HCT116 (cell line): ENCODE data around the gene RPS6KL1. TPM values are rescaled to one million over a fixed set of nuclear protein-coding genes. Genes with fewer than 3 reads are reported as not detected.

Source experiments
- ATAC-seq: fragments of 200-7000 bp; cut with Tn5 transposase; 2 replicates; pipeline ENCODE4 v1.9.1; 2020; ENCODE audit warnings: mild to moderate bottlenecking, moderate library complexity
- BruUV-seq: library from RNA; stranded (reverse); fragments of 400-500 nt; replicated peaks from 2 replicates; lab custom pipeline; 2021; lab: Mats Ljungman, UMichigan
- CTCF ChIA-PET: fragments of 300-600 bp; sonication (Branson Sonifier 250); formaldehyde crosslinking; loops from one replicate; lab custom pipeline; 2021; ENCODE audit warnings: antibody characterized with exemption; lab: Charles Lee
- POLR2A ChIA-PET: fragments of 300-600, 350-600 bp; sonication (Branson Sonifier 250); formaldehyde crosslinking; loops from one replicate; lab custom pipeline; 2021; ENCODE audit warnings: antibody characterized with exemption; lab: Charles Lee
- RAD21 ChIA-PET, 2 experiments: fragments of 300-600 bp; sonication (Branson Sonifier 250); formaldehyde crosslinking; loops; one replicate each; lab custom pipeline; 2023; ENCODE audit warnings: low total read pairs in 2 of 2; ENCODE audit not compliant: uncharacterized antibody in 2 of 2, unreplicated experiment in 2 of 2, low non-redundant PET in 1 of 2; lab: Charles Lee
- DNase-seq: peaks from one replicate; pipeline ENCODE4 v3.0.0-alpha.2; 2010; ENCODE audit warnings: low read depth, low spot score
- H2AFZ ChIP-seq: fragments of 200-600 bp; shearing (Covaris generic), sonication (generic); 2 replicates; pipeline ENCODE4 v1.6.1; 2017; ENCODE audit warnings: low read depth, mixed run types, mixed read lengths, antibody characterized with exemption, low read length; ENCODE audit not compliant: poor library complexity, severe bottlenecking
- H3K27ac ChIP-seq: 2 replicates; pipeline ENCODE4 v1.5.1; 2012; ENCODE audit warnings: low read depth, low read length
- H3K27me3 ChIP-seq: fragments of 200-600 bp; sonication (generic); 2 replicates; pipeline ENCODE4 v1.6.1; 2016; ENCODE audit warnings: mixed run types, low read length, mixed read lengths; ENCODE audit not compliant: insufficient read depth
- H3K36me3 ChIP-seq, 2 experiments: fragments of 200-500 bp in 1 of 2; fragments of 200-600 bp in 1 of 2; sonication (Bioruptor generic) in 1 of 2; sonication (generic) in 1 of 2; 2 replicates each; pipeline versions ENCODE4 v1.5.1 to v1.6.1; 2014 to 2016; ENCODE audit warnings: low read length in 2 of 2, inconsistent platforms in 1 of 2, mixed read lengths in 1 of 2, mixed run types in 1 of 2; ENCODE audit not compliant: insufficient read depth in 2 of 2, control insufficient read depth in 1 of 2
- H3K4me1 ChIP-seq, 2 experiments: fragments of 200-600 bp in 1 of 2; sonication (generic) in 1 of 2; 2 replicates each; pipeline versions ENCODE4 v1.5.1 to v1.6.1; 2012 to 2017; ENCODE audit warnings: low read length in 2 of 2, inconsistent platforms in 1 of 2, mild to moderate bottlenecking in 1 of 2, mixed read lengths in 1 of 2, mixed run types in 1 of 2, moderate library complexity in 1 of 2; ENCODE audit not compliant: insufficient read depth in 2 of 2, control insufficient read depth in 1 of 2
- H3K4me2 ChIP-seq: fragments of 200-600 bp; sonication (generic); 2 replicates; pipeline ENCODE4 v1.6.1; 2017; ENCODE audit warnings: mixed run types, low read length, mixed read lengths
- H3K4me3 ChIP-seq, 2 experiments: fragments of 200-600 bp in 1 of 2; sonication (generic) in 1 of 2; replicated peaks in 1 of 2; 2 replicates each; pipeline ENCODE4 v1.5.1; 2011 to 2016; ENCODE audit warnings: low read length in 2 of 2, control low read depth in 1 of 2, low read depth in 1 of 2, mild to moderate bottlenecking in 1 of 2, mixed read lengths in 1 of 2, mixed run types in 1 of 2
- H3K79me2 ChIP-seq: fragments of 200-600 bp; sonication (generic); 2 replicates; pipeline ENCODE4 v1.6.1; 2017; ENCODE audit warnings: mild to moderate bottlenecking, mixed run types, low read length, moderate library complexity, mixed read lengths; ENCODE audit not compliant: insufficient read depth
- H3K9ac ChIP-seq: fragments of 200-600 bp; sonication (generic); 2 replicates; pipeline ENCODE4 v1.6.1; 2016; ENCODE audit warnings: low read length, mixed read lengths
- H3K9me2 ChIP-seq: fragments of 200-600 bp; sonication (generic), shearing (Covaris generic); 2 replicates; pipeline ENCODE4 v1.6.1; 2017; ENCODE audit warnings: mixed run types, mild to moderate bottlenecking, moderate library complexity; ENCODE audit not compliant: insufficient read depth
- H3K9me3 ChIP-seq, 2 experiments: fragments of 200-500 bp in 1 of 2; fragments of 200-600 bp in 1 of 2; sonication (Bioruptor generic) in 1 of 2; sonication (generic) in 1 of 2; 2 replicates each; pipeline ENCODE4 v1.6.1; 2014 to 2017; ENCODE audit warnings: low read length in 2 of 2, mixed read lengths in 2 of 2, inconsistent platforms in 1 of 2, low read depth in 1 of 2, mild to moderate bottlenecking in 1 of 2, mixed run types in 1 of 2, moderate library complexity in 1 of 2; ENCODE audit not compliant: control insufficient read depth in 1 of 2, insufficient read depth in 1 of 2
- H4K20me1 ChIP-seq: fragments of 200-600 bp; sonication (generic), shearing (Covaris generic); 2 replicates; pipeline ENCODE4 v1.6.1; 2017; ENCODE audit warnings: mixed run types, mild to moderate bottlenecking, moderate library complexity; ENCODE audit not compliant: insufficient read depth
- CBX3 ChIP-seq: IDR thresholded peaks from 2 replicates; pipeline ENCODE4 v1.6.1; 2012; ENCODE audit warnings: low read depth
- CTCF ChIP-seq, 3 experiments: fragments of 200-600 bp in 1 of 3; sonication (generic) in 1 of 3; IDR thresholded peaks in 2 of 3; conservative IDR thresholded peaks in 1 of 3; 2 replicates each; pipeline ENCODE4 v1.5.1; 2012 to 2017; ENCODE audit warnings: low read depth in 2 of 3, low read length in 2 of 3, antibody characterized with exemption in 1 of 3, borderline replicate concordance in 1 of 3, control low read depth in 1 of 3, mild to moderate bottlenecking in 1 of 3, mixed read lengths in 1 of 3, mixed run types in 1 of 3, moderate library complexity in 1 of 3; ENCODE audit not compliant: insufficient read depth in 1 of 3
- ELF1 ChIP-seq: IDR thresholded peaks from 2 replicates; pipeline ENCODE4 v1.6.1; 2012; ENCODE audit warnings: low read depth, borderline replicate concordance
- FOSL1 ChIP-seq: IDR thresholded peaks from 2 replicates; pipeline ENCODE4 v1.6.1; 2012; ENCODE audit warnings: low read depth
- JUND ChIP-seq: IDR thresholded peaks from 2 replicates; pipeline ENCODE4 v1.6.1; 2012
- POLR2A ChIP-seq: IDR thresholded peaks from 2 replicates; pipeline ENCODE4 v1.7.0; 2011; ENCODE audit warnings: borderline replicate concordance; ENCODE audit not compliant: insufficient read depth, insufficient read length; ENCODE audit errors: extremely low read depth
- POLR2AphosphoS5 ChIP-seq: IDR thresholded peaks from 2 replicates; pipeline ENCODE4 v1.6.1; 2011; ENCODE audit warnings: mild to moderate bottlenecking, low read depth, low read length, moderate library complexity
- RAD21 ChIP-seq: IDR thresholded peaks from 2 replicates; pipeline ENCODE4 v1.6.1; 2012; ENCODE audit warnings: low read depth, mild to moderate bottlenecking
- SIN3A ChIP-seq: IDR thresholded peaks from 2 replicates; pipeline ENCODE4 v1.6.1; 2012; ENCODE audit warnings: low read depth
- TCF7L2 ChIP-seq: IDR thresholded peaks from 2 replicates; pipeline ENCODE4 v1.7.0; 2011; ENCODE audit warnings: borderline replicate concordance, inconsistent platforms; ENCODE audit not compliant: insufficient read depth, insufficient read length; ENCODE audit errors: extremely low read depth
- ZFX ChIP-seq: fragments of 450-650 bp; IDR thresholded peaks from 2 replicates; pipeline ENCODE4 v1.6.1; 2017
- ZNF274 ChIP-seq: fragments of 200-500 bp; sonication (Bioruptor generic); IDR thresholded peaks from 2 replicates; pipeline ENCODE4 v1.6.1; 2014; ENCODE audit warnings: mild to moderate bottlenecking, low read depth, low read length, inconsistent platforms
- intact Hi-C: fragments of 100-400 bp; cut with micrococcal nuclease; formaldehyde crosslinking; loops from 2 replicates; pipeline ENCODE4 v1.10.0; 2022
- total RNA-seq: library from RNA; stranded (reverse); gene quantifications from one replicate; pipeline ENCODE4 v1.2.1, GENCODE V29; 2021; ENCODE audit not compliant: unreplicated experiment
- TF ChIP-seq, protein P1 (sequence below): IDR thresholded peaks from 2 replicates; pipeline ENCODE4 v1.6.1; 2012
- TF ChIP-seq, protein P2 (sequence below): IDR thresholded peaks from 2 replicates; pipeline ENCODE4 v1.6.1; 2011; ENCODE audit warnings: mild to moderate bottlenecking, low read length, moderate library complexity; ENCODE audit not compliant: insufficient replicate concordance; ENCODE audit errors: extremely low read depth

The RPS6KL1 gene
- total RNA-seq, 1 experiment from 2014 or later = 6.7 TPM

- no peaks in the 10 kb centered on the region for H3K9me2 ChIP-seq
- H4K20me1 ChIP-seq = no peaks in the 10 kb centered on the region
- H3K4me3 ChIP-seq = no peak overlapping the region
- POLR2A ChIA-PET = no interaction called here
- DNase-seq (no peak), ATAC-seq (peak; percentile 33; the same call in 1 of the 2 replicates)
- no peak overlapping the region for H3K4me2 ChIP-seq
- H3K4me1 ChIP-seq = peaks cover 12 to 22% of the 10 kb centered on the region in 2 experiments; a peak in 3 of 4 replicates
- no peaks in the 10 kb centered on the region for H3K27me3 ChIP-seq
- no peaks in the 10 kb centered on the region for H3K9me3 ChIP-seq
- RAD21 ChIA-PET = interaction anchor here (2.3 to 2.6 kb wide), 2 partner anchors 46 kb away, joined by 12 to 13 read pairs; no protein-coding TSS in a partner anchor
- intact Hi-C loops = no loop called here
- CTCF ChIA-PET = interaction anchor here (2.2 to 5.5 kb wide), 3 partner anchors 16 to 46 kb away, joined by 8 to 94 read pairs (median 13); partner anchors contain the start of gene RPS6KL1
- peaks cover 6 to 11% of the 10 kb centered on the region in 2 experiments; a peak in 3 of 4 replicates for H3K36me3 ChIP-seq
- H2AFZ ChIP-seq = no peak overlapping the region
- H3K9ac ChIP-seq = no peak overlapping the region
- BruUV-seq = no TSS peak
- H3K27ac ChIP-seq = no peak overlapping the region
- TF ChIP-seq CTCF (IDR thresholded peaks at IDR 0.05 in 2 of 3, conservative IDR thresholded peaks at IDR 0.05 in 1 of 3; ENCODE audit: borderline replicate concordance in 1 of 3, insufficient read depth in 1 of 3, low read depth in 2 of 3, low read length in 2 of 3) = peak in 2 of 3 experiments; percentile 36 to 39; a peak in 4 of 6 replicates
- TF ChIP-seq FOSL1 = no peak
- TF ChIP-seq ZNF274 = no peak
- no peaks in the 10 kb centered on the region for H3K79me2 ChIP-seq
These were observed 16.0 kb downstream of the RPS6KL1 start for GRCh38 chr14:74906925-74907521.

- H3K79me2 ChIP-seq = no peaks in the 10 kb centered on the region
- RAD21 ChIA-PET = interaction anchor here (0.7 to 2.6 kb wide), 4 partner anchors 44 to 297 kb away, joined by 4 to 13 read pairs (median 8); no protein-coding TSS in a partner anchor
- POLR2A ChIA-PET = interaction anchor here (1.0 to 1.3 kb wide), 2 partner anchors 297 to 377 kb away, joined by 3 to 4 read pairs; no protein-coding TSS in a partner anchor
- no peaks in the 10 kb centered on the region for H3K9me3 ChIP-seq
- H3K9ac ChIP-seq = no peak overlapping the region
- no TSS peak for BruUV-seq
- peak; percentile 28 for DNase-seq
- no peak overlapping the region for H2AFZ ChIP-seq
- no peak overlapping the region for H3K4me3 ChIP-seq
- peaks cover 18 to 22% of the 10 kb centered on the region in 2 experiments for H3K36me3 ChIP-seq
- no peak overlapping the region for H3K4me2 ChIP-seq
- CTCF ChIA-PET = interaction anchor here (0.6 to 5.5 kb wide), 18 partner anchors 12 to 400 kb away, joined by 3 to 94 read pairs (median 4); partner anchors contain the start of gene RPS6KL1
- H3K4me1 ChIP-seq = peaks cover 4 to 9% of the 10 kb centered on the region in 2 experiments; a peak in 2 of 4 replicates
- H4K20me1 ChIP-seq = no peaks in the 10 kb centered on the region
- peak; percentile 68 for ATAC-seq
- intact Hi-C loops = loop anchor here (1.0 to 2.0 kb wide), 2 partner anchors 44 to 297 kb away; no protein-coding TSS in a partner anchor
- H3K9me2 ChIP-seq = no peaks in the 10 kb centered on the region
- H3K27ac ChIP-seq = no peak overlapping the region
- no peaks in the 10 kb centered on the region for H3K27me3 ChIP-seq
- no peak for TF ChIP-seq TCF7L2
- peak; percentile 32; the same call in 1 of the 2 replicates for TF ChIP-seq POLR2AphosphoS5
- TF ChIP-seq SIN3A = no peak
- TF ChIP-seq ZFX = peak; percentile 13; the same call in 1 of the 2 replicates
- no peak for TF ChIP-seq POLR2A
- TF ChIP-seq CBX3 = no peak
- TF ChIP-seq JUND = no peak
- TF ChIP-seq, protein P1, sequence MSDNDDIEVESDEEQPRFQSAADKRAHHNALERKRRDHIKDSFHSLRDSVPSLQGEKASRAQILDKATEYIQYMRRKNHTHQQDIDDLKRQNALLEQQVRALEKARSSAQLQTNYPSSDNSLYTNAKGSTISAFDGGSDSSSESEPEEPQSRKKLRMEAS = peak; percentile 81
- TF ChIP-seq ELF1 = no peak
- TF ChIP-seq, protein P2, sequence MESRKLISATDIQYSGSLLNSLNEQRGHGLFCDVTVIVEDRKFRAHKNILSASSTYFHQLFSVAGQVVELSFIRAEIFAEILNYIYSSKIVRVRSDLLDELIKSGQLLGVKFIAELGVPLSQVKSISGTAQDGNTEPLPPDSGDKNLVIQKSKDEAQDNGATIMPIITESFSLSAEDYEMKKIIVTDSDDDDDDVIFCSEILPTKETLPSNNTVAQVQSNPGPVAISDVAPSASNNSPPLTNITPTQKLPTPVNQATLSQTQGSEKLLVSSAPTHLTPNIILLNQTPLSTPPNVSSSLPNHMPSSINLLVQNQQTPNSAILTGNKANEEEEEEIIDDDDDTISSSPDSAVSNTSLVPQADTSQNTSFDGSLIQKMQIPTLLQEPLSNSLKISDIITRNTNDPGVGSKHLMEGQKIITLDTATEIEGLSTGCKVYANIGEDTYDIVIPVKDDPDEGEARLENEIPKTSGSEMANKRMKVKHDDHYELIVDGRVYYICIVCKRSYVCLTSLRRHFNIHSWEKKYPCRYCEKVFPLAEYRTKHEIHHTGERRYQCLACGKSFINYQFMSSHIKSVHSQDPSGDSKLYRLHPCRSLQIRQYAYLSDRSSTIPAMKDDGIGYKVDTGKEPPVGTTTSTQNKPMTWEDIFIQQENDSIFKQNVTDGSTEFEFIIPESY = no peak
- TF ChIP-seq RAD21 = peak; percentile 71
These were observed 17.4 kb downstream of the RPS6KL1 start for GRCh38 chr14:74905595-74906142.
